ENCODE measurements around the gene IFTAP.

IFTAP gene

DNA sequence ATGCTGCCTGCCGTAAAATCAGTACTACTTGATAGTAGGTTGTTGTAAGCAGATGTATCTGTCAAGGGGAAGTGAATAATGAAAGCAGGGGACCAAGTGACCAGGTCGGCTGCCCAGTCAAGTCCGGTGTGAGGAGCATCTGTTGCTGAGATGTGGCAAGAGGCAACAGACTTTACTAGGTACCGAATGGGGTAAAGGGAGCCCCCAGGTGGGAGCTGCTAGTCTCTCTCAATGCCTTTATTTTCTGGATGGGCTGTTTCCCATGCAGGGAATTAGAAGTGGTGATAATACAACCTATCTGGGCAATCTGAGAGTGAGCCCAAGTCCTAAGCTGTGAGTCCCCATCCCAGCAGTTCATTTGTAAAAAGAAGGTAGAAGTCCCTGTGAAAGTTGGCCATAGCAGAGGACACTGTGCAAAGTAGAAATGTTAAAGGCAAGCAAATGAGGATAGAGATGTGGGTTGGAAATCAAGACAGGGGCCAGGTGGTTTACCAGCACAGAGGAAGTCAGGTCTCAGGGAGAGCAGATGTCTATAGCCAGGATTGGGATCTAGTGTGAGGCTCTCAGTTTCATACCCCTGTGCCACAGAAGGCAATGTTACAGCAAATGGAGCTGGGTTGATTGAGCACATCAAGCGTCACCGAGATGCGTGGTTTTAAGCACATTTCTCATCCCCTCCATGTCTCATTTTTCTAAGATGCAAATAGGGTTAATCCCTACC is 94.4 kb downstream of the IFTAP start:
- DNase-seq (ENCODE audit: low read depth, low spot score), result no peak
- TF ChIP-seq, protein P1, sequence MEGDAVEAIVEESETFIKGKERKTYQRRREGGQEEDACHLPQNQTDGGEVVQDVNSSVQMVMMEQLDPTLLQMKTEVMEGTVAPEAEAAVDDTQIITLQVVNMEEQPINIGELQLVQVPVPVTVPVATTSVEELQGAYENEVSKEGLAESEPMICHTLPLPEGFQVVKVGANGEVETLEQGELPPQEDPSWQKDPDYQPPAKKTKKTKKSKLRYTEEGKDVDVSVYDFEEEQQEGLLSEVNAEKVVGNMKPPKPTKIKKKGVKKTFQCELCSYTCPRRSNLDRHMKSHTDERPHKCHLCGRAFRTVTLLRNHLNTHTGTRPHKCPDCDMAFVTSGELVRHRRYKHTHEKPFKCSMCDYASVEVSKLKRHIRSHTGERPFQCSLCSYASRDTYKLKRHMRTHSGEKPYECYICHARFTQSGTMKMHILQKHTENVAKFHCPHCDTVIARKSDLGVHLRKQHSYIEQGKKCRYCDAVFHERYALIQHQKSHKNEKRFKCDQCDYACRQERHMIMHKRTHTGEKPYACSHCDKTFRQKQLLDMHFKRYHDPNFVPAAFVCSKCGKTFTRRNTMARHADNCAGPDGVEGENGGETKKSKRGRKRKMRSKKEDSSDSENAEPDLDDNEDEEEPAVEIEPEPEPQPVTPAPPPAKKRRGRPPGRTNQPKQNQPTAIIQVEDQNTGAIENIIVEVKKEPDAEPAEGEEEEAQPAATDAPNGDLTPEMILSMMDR (IDR thresholded peaks at IDR 0.05; ENCODE audit: low read depth, low read length), result no peak
- H3K4me3 ChIP-seq (ENCODE audit: low read depth, low read length), result no peak overlapping the region
- in situ Hi-C loops (cut with HindIII; ENCODE audit: low sequenced_read_pairs), result no loop called here

DNA sequence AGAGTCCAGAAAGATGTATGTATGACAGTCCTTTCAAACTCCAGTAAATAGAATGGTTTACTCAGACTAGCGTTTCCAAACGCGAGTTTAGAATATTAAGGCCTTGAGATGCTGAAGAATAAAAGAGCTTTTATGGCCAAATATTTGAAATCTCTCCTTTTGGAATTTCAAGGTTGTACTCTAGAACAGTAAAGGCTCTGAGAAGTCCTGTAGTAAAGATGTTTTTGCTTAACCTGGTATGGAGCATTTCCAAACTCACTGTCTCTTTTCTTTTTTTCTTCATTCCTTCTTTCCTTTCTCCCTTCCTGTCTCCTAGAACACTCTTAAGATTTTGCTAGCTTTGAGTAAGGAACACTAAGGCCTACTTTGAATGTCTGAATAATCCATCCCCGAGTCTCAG is 95.1 kb downstream of the IFTAP start:
- no peak for DNase-seq (ENCODE audit: low read depth, low spot score)
- no peak overlapping the region for H3K4me3 ChIP-seq (ENCODE audit: low read depth, low read length)
- TF ChIP-seq, protein P1 (IDR thresholded peaks at IDR 0.05; ENCODE audit: low read depth, low read length), result no peak
- in situ Hi-C loops (cut with HindIII; ENCODE audit: low sequenced_read_pairs), result no loop called here

DNA sequence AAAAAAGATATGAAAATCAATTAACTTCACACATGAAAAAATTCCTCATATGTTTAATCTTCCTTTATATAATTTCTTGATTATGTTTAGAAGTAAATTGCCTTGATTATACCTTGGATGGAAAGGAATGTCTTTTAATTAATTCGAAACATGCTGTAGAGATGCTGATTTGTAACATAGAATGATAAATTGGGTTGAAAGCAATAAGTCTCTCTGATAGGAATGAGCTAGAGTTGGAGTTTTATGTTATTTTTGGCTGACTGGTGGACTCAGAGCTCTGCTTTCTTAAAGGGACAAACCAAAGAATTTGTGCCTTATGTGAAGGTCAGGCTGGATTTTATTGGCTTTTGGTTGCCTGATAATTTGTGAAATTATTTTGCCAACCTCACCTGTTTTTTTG is 98.4 kb downstream of the IFTAP start:
- no peak for DNase-seq (ENCODE audit: low read depth, low spot score)
- no peak overlapping the region for H3K4me3 ChIP-seq (ENCODE audit: low read depth, low read length)
- in situ Hi-C loops (cut with HindIII; ENCODE audit: low sequenced_read_pairs), result no loop called here
- TF ChIP-seq, protein P1 (IDR thresholded peaks at IDR 0.05; ENCODE audit: low read depth, low read length), result no peak

GRCh38 chr11:36693139-36693843 is 99.0 kb downstream of the IFTAP start:
- no peak overlapping the region for H3K4me3 ChIP-seq (ENCODE audit: low read depth, low read length)
- TF ChIP-seq, protein P1 (IDR thresholded peaks at IDR 0.05; ENCODE audit: low read depth, low read length), result no peak
- DNase-seq (ENCODE audit: low read depth, low spot score), result no peak
- in situ Hi-C loops (cut with HindIII; ENCODE audit: low sequenced_read_pairs), result no loop called here

DNA sequence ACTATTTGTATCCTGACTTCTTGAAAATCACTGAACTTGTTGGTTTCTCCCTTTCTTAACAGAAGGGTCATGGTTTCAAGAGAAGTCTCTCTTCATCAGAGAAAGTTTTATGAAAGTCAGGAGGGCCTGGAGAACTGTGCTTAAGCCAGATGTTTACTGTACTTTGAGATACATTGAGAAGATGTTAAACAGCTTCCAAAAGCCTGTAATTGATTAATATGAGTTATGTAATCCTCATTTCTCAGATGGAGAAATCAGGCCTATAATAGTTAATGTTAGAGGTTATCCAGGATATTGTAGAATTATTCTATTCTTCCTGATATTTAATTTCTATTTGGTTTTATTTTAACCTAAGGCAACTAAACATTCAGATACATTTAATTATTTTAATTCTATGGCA is 100.8 kb downstream of the IFTAP start:
- DNase-seq (ENCODE audit: low read depth, low spot score), result no peak

GRCh38 chr11:36695571-36695970 is 101.3 kb downstream of the IFTAP start:
- H3K4me3 ChIP-seq (ENCODE audit: low read depth, low read length), result no peak overlapping the region
- TF ChIP-seq, protein P1 (IDR thresholded peaks at IDR 0.05; ENCODE audit: low read depth, low read length), result no peak
- DNase-seq (ENCODE audit: low read depth, low spot score), result no peak
- in situ Hi-C loops (cut with HindIII; ENCODE audit: low sequenced_read_pairs), result no loop called here

More for the DNA sequence above, 100.8 kb downstream of the IFTAP start:
- in situ Hi-C loops (cut with HindIII; ENCODE audit: low sequenced_read_pairs), result no loop called here
- TF ChIP-seq, protein P1 (IDR thresholded peaks at IDR 0.05; ENCODE audit: low read depth, low read length), result no peak
- no peak overlapping the region for H3K4me3 ChIP-seq (ENCODE audit: low read depth, low read length)

Measured in astrocyte of the spinal cord (primary cell).